Measurements from ENCODE around the gene RFX1.
"Not testable (repeated sequence)": the region's sequence is repeated elsewhere in the genome, so short reads cannot be mapped to it uniquely, and the experiment has no call there.

Gene RFX1

GRCh38 chr19:14006085-14006765 is at the start of gene RFX1:
TSS of gene RFX1 (minus strand) at chr19:14006320. CDS start at chr19:13993843, 12,477 bp downstream.
- peak; percentile 100 for DNase-seq

GRCh38 chr19:14055396-14055795 is 49.3 kb upstream of the RFX1 start:
- DNase-seq, result no peak

GRCh38 chr19:14054721-14055120 is 48.6 kb upstream of the RFX1 start:
- DNase-seq, result no peak

- no peak for DNase-seq
Measured at GRCh38 chr19:14054099-14054498, 48.0 kb upstream of the RFX1 start.

GRCh38 chr19:14053500-14053899 is 47.4 kb upstream of the RFX1 start:
- no peak for DNase-seq

GRCh38 chr19:14053032-14053431 is 46.9 kb upstream of the RFX1 start:
- peak; percentile 61 for DNase-seq

GRCh38 chr19:14052470-14052869 is 46.4 kb upstream of the RFX1 start:
- no peak for DNase-seq

GRCh38 chr19:14051980-14052379 is 45.9 kb upstream of the RFX1 start:
- no peak for DNase-seq

GRCh38 chr19:14050961-14051360 is 44.8 kb upstream of the RFX1 start:
- not testable (repeated sequence) for DNase-seq

GRCh38 chr19:14050512-14050911 is 44.4 kb upstream of the RFX1 start:
- no peak for DNase-seq

- peak; percentile 99 for DNase-seq
Measured at GRCh38 chr19:14048443-14049153, 42.5 kb upstream of the RFX1 start.

GRCh38 chr19:14047866-14048265 is 41.7 kb upstream of the RFX1 start:
- not testable (repeated sequence) for DNase-seq

GRCh38 chr19:14042659-14043608 is 36.8 kb upstream of the RFX1 start:
- DNase-seq, result peak; percentile 92

- DNase-seq, result no peak
Measured at GRCh38 chr19:14039181-14039580, 33.1 kb upstream of the RFX1 start.

- no peak for DNase-seq
Measured at GRCh38 chr19:14035706-14036105, 29.6 kb upstream of the RFX1 start.

GRCh38 chr19:14035159-14035558 is 29.0 kb upstream of the RFX1 start:
- DNase-seq, result not testable (repeated sequence)

GRCh38 chr19:14033946-14034345 is 27.8 kb upstream of the RFX1 start:
- DNase-seq, result no peak

GRCh38 chr19:14031719-14032480 is 25.8 kb upstream of the RFX1 start, which contains the start of gene IL27RA:
TSS of gene IL27RA (plus strand) at chr19:14031762. CDS start at chr19:14031873, 111 bp downstream.
- DNase-seq, result peak; percentile 99

GRCh38 chr19:14030997-14031718 is 25.0 kb upstream of the RFX1 start:
- DNase-seq, result no peak

GRCh38 chr19:14028901-14029300 is 22.8 kb upstream of the RFX1 start:
- DNase-seq, result peak; percentile 70

GRCh38 chr19:14027856-14028450 is 21.8 kb upstream of the RFX1 start, which contains the start of gene RLN3:
TSS of gene RLN3 (plus strand) at chr19:14028148. CDS start at chr19:14028205, 57 bp downstream.
- no peak for DNase-seq

All from OCI-M1 (cell line).